ENCODE results near the gene ITPK1. TPM values are rescaled to one million over a fixed set of nuclear protein-coding genes. Genes with fewer than 3 reads are reported as not detected.
"Not testable (repeated sequence)": the region's sequence is repeated elsewhere in the genome, so short reads cannot be mapped to it uniquely, and the experiment has no call there.

Gene ITPK1
- total and polyA plus RNA-seq, 2 experiments from 2014 or later: 33.0 to 42.9 TPM

DNA sequence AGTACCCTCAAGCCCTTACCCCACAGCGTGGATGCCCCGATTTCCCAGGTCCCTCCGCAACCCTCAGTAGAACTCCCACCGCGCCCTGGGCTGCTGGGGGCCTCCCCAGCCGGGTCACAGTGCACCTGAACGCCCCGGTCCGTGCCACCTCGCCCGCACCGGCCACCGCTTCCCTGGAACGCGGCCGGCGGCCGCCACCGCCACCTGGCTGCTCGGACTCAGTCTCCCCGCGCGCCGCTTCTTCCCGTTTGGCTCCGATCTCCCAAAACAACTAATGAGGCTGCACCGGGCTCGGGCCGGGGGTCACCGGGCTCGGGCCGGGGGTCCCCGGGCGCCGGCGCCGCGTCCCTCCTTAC is 1.0 kb downstream of the ITPK1 start:
- Histone ChIP-seq H3K4me3 (peak overlapping the region; percentile 69), H3K4me1 (ENCODE audit: low read depth) (peaks cover 16% of the 10 kb centered on the region), H3K9me3 (ENCODE audit: low read depth) (no peaks in the 10 kb centered on the region), H3K27ac (no peak overlapping the region), H3K36me3 (no peaks in the 10 kb centered on the region), H3K27me3 (no peaks in the 10 kb centered on the region)
- peak in 1 of 2 donors; percentile 42 for DNase-seq (ENCODE audit: low read depth in 1 of 2, low spot score in 1 of 2)
- TF ChIP-seq, protein P1, sequence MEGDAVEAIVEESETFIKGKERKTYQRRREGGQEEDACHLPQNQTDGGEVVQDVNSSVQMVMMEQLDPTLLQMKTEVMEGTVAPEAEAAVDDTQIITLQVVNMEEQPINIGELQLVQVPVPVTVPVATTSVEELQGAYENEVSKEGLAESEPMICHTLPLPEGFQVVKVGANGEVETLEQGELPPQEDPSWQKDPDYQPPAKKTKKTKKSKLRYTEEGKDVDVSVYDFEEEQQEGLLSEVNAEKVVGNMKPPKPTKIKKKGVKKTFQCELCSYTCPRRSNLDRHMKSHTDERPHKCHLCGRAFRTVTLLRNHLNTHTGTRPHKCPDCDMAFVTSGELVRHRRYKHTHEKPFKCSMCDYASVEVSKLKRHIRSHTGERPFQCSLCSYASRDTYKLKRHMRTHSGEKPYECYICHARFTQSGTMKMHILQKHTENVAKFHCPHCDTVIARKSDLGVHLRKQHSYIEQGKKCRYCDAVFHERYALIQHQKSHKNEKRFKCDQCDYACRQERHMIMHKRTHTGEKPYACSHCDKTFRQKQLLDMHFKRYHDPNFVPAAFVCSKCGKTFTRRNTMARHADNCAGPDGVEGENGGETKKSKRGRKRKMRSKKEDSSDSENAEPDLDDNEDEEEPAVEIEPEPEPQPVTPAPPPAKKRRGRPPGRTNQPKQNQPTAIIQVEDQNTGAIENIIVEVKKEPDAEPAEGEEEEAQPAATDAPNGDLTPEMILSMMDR (IDR thresholded peaks at IDR 0.05; ENCODE audit: low read depth, low read length): no peak

DNA sequence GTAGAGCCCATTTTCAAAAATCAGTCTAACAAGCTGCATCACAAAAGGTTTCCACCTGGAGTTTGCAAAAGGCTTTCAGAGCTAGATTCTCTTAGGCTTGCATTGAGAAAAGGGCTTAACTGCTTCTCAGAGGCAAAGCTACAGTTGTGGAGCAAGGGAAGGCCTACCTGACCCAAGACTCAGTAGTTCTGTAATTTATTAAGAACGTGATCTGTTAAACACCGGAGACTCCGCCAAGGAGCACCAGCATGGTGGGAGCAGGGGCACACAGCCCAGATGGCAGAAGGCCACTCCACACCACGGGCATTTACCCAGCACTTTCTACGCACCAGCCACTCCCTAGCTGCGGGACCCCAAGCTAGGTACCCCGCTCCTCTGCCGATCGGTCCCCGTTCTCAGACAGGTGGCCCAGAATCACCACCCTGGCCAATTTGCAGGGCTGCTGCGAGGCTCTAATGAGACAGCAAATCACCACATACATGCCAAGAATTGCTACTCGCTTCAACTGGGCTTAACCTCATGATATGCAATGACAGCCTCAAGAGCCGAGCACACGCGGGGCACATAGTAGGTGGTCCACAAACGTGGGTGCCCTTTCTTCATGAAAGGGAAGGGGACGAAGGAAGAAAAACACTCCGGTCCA is 1.5 kb downstream of the ITPK1 start:
- no peak for DNase-seq (ENCODE audit: low read depth in 1 of 2, low spot score in 1 of 2)
- Histone ChIP-seq H3K27ac (no peak overlapping the region), H3K4me3 (peak overlapping the region; percentile 69), H3K4me1 (ENCODE audit: low read depth) (peaks cover 16% of the 10 kb centered on the region), H3K27me3 (no peaks in the 10 kb centered on the region), H3K36me3 (no peaks in the 10 kb centered on the region), H3K9me3 (ENCODE audit: low read depth) (no peaks in the 10 kb centered on the region)
- TF ChIP-seq, protein P1 (IDR thresholded peaks at IDR 0.05; ENCODE audit: low read depth, low read length): no peak

DNA sequence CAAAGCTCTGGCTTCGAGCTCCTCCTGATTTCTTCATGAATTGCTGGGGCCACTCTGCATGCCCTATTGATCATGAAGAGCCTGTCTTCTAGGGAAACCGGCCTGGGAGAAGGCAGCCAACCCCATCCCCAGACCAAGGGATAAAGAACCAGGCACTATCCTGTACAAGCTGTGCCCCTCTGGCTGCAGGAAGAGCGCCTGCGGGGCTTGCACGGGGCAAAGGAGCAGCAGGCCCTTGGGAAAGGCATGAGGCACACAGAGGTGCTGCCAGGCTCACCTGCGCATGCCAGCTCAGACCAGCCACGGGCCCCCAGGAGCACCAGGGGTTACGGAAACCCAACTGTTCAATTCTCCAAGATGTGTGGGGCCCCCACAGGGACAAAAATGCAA is 2.1 kb downstream of the ITPK1 start:
- H3K9me3 ChIP-seq (ENCODE audit: low read depth): no peaks in the 10 kb centered on the region
- peak overlapping the region; percentile 69 for H3K4me3 ChIP-seq
- no peak for DNase-seq (ENCODE audit: low read depth in 1 of 2, low spot score in 1 of 2)
- no peak overlapping the region for H3K27ac ChIP-seq
- TF ChIP-seq, protein P1 (IDR thresholded peaks at IDR 0.05; ENCODE audit: low read depth, low read length): no peak
- H3K36me3 ChIP-seq: no peaks in the 10 kb centered on the region
- peaks cover 16% of the 10 kb centered on the region for H3K4me1 ChIP-seq (ENCODE audit: low read depth)
- no peaks in the 10 kb centered on the region for H3K27me3 ChIP-seq

DNA sequence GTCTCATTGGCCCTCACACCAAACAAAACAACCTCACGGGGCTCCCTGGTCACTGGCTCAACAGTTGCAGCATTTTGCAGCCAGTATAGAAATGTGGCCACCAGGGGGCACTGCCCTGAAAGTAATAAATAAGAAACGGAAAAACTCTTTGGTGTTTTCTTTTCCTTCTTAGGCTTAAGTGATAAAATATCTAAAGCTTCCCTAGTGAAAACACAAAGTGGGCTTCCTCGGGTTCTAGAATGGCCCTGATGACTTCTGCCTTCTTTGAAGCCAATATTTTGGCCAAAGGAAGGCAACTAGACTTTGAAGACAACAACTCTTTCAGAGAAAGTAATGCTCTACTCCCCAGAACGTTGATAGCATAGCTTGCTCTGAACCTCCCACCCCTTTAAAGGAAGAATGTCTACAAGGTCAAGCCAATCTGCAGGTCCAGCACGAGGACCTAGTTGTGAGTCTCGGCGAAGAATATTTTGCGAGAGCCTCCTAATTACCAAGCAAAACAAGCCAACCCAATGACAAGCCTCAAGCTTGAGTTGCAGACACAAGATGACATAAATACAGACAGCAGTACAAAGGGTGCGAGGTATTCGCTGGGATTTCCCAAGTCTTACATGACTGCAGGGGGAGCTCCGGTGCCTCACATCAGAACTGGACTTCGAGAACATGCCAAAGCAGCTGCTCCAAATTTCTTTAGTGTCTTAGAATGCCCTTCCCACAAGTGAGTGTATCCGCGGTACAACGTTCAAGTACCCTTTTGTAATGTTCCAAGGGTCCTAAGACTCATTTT is 2.6 kb downstream of the ITPK1 start:
- DNase-seq (ENCODE audit: low read depth in 1 of 2, low spot score in 1 of 2): peak; percentile 87 to 93
- H3K9me3 ChIP-seq (ENCODE audit: low read depth): no peaks in the 10 kb centered on the region
- H3K36me3 ChIP-seq: no peaks in the 10 kb centered on the region
- H3K27me3 ChIP-seq: no peaks in the 10 kb centered on the region
- H3K4me1 ChIP-seq (ENCODE audit: low read depth): peaks cover 16% of the 10 kb centered on the region
- H3K4me3 ChIP-seq: no peak overlapping the region
- no peak overlapping the region for H3K27ac ChIP-seq
- TF ChIP-seq, protein P1 (IDR thresholded peaks at IDR 0.05; ENCODE audit: low read depth, low read length): peak; percentile 75

DNA sequence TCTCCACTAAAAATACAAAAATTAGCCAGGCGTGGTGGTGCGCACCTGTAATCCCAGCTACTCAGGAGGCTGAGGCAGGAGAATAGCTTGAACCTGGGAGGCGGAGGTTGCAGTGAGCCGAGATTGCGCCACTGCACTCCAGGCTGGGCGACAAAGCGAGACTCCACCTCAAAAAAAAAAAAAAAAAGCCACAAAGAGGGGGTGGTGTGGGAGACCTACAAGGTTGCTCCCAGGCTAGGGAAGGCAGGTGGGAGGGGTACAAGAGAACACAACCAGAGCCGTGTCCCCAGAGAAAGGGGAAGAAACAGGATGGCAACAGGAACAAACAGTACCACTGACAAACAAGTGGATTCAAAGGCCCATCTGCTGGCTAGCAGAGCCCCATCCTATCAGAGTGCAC is 4.2 kb downstream of the ITPK1 start:
- H3K4me3 ChIP-seq: not testable (repeated sequence)

DNA sequence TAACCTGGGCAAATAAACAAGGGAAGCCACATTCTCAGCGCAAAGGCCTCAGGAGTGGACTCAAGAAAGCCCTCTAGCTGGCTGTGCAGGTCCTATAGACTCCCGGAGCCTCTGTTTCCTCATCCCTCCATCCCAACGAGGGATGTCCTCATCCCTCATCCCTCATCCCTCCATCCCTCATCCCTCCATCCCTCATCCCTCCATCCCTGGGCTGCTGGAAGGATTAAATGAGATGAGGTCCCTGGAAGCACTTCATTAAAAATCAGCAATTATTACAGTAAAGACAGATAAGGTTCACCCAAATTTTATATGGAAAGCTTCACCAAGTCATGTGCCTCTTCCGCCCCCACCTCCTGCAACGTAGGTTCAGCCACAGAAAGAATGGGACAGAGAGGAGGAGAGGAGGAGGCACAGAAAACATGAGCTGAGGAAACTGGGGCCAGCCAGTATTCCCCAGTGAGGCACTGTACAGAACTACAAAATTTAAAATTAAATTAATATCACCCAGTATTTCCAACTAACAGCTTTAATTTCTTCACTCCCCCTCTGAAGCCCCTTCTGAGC is 4.8 kb downstream of the ITPK1 start:
- Histone ChIP-seq H3K27ac (no peak overlapping the region), H3K4me1 (ENCODE audit: low read depth) (peaks cover 11% of the 10 kb centered on the region), H3K27me3 (no peaks in the 10 kb centered on the region), H3K36me3 (no peaks in the 10 kb centered on the region), H3K9me3 (ENCODE audit: low read depth) (no peaks in the 10 kb centered on the region), H3K4me3 (no peak overlapping the region)
- TF ChIP-seq, protein P1 (IDR thresholded peaks at IDR 0.05; ENCODE audit: low read depth, low read length): no peak
- DNase-seq (ENCODE audit: low read depth in 1 of 2, low spot score in 1 of 2): no peak

More for the DNA sequence above, 4.2 kb downstream of the ITPK1 start:
- not testable (repeated sequence) for H3K9me3 ChIP-seq (ENCODE audit: low read depth); DNase-seq (ENCODE audit: low read depth in 1 of 2, low spot score in 1 of 2); H3K27ac ChIP-seq; H3K27me3 ChIP-seq; H3K36me3 ChIP-seq
- H3K4me1 ChIP-seq (ENCODE audit: low read depth): peaks cover 13% of the 10 kb centered on the region
